ENCODE measurements around the gene MYLK4. TPM values are rescaled to one million over a fixed set of nuclear protein-coding genes. Genes with fewer than 3 reads are reported as not detected.

The MYLK4 gene
- polyA plus RNA-seq, 3 donors = 0.04 to 0.45 (median 0.08) TPM

GRCh38 chr6:2636672-2637071 lies 114.0 kb downstream of the MYLK4 start:
- Histone ChIP-seq H3K4me3 (replicated peaks in 1 of 3; ENCODE audit: low read depth in 2 of 3, low read length in 3 of 3) (no peak overlapping the region), H3K4me1 (ENCODE audit: control insufficient read depth in 1 of 2, insufficient read depth in 2 of 2, low read length in 2 of 2) (peaks cover 7 to 12% of the 10 kb centered on the region in 2 donors), H3K27ac (ENCODE audit: low read depth in 1 of 2, low read length in 2 of 2) (no peak overlapping the region), H3K9ac (ENCODE audit: insufficient read depth, low read length, poor library complexity, severe bottlenecking) (no peak overlapping the region), H3K79me2 (ENCODE audit: insufficient read depth, low read length) (no peaks in the 10 kb centered on the region), H3K9me3 (replicated peaks in 1 of 2; ENCODE audit: control insufficient read depth in 1 of 2, insufficient read depth in 1 of 2, low read length in 2 of 2) (no peaks in the 10 kb centered on the region), H3K36me3 (replicated peaks in 1 of 2; ENCODE audit: control insufficient read depth in 1 of 2, insufficient read depth in 2 of 2, low read length in 2 of 2) (no peaks in the 10 kb centered on the region), H3K4me2 (replicated peaks; ENCODE audit: extremely low read depth, low read length, poor library complexity, severe bottlenecking) (no peak overlapping the region), H2AFZ (ENCODE audit: insufficient read depth, low read depth, low read length, poor library complexity, severe bottlenecking) (no peak overlapping the region), H3K27me3 (ENCODE audit: control insufficient read depth in 2 of 2, insufficient read depth in 2 of 2, low read length in 2 of 2) (peaks cover 0 to 11% of the 10 kb centered on the region in 2 donors), H4K20me1 (ENCODE audit: insufficient read depth, low read length) (no peaks in the 10 kb centered on the region)
- DNase-seq = no peak
- no peaks in the 10 kb centered on the region for H3K9me3 Mint-ChIP-seq
- H3K27ac Mint-ChIP-seq = peak overlapping the region in 1 of 7 donors; percentile 23
- H3K4me3 Mint-ChIP-seq = no peak overlapping the region
- intact Hi-C loops (cut with micrococcal nuclease) = loop anchor here in 1 of 2 donors (10.0 kb wide), 2 partner anchors 282 to 392 kb away; partner anchors contain the start of gene GMDS
- H3K27me3 Mint-ChIP-seq (ENCODE audit: low read depth in 3 of 3) = peaks cover 20 to 25% (median 22%) of the 10 kb centered on the region in 3 donors
- peaks cover 14% of the 10 kb centered on the region for H3K4me1 Mint-ChIP-seq
- no peaks in the 10 kb centered on the region for H3K36me3 Mint-ChIP-seq
- TF ChIP-seq, protein P1, sequence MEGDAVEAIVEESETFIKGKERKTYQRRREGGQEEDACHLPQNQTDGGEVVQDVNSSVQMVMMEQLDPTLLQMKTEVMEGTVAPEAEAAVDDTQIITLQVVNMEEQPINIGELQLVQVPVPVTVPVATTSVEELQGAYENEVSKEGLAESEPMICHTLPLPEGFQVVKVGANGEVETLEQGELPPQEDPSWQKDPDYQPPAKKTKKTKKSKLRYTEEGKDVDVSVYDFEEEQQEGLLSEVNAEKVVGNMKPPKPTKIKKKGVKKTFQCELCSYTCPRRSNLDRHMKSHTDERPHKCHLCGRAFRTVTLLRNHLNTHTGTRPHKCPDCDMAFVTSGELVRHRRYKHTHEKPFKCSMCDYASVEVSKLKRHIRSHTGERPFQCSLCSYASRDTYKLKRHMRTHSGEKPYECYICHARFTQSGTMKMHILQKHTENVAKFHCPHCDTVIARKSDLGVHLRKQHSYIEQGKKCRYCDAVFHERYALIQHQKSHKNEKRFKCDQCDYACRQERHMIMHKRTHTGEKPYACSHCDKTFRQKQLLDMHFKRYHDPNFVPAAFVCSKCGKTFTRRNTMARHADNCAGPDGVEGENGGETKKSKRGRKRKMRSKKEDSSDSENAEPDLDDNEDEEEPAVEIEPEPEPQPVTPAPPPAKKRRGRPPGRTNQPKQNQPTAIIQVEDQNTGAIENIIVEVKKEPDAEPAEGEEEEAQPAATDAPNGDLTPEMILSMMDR (IDR thresholded peaks at IDR 0.05) = no peak
- 97% methylated on average over 17 of the region's 19 CpGs for WGBS (ENCODE audit: insufficient coverage)

DNA sequence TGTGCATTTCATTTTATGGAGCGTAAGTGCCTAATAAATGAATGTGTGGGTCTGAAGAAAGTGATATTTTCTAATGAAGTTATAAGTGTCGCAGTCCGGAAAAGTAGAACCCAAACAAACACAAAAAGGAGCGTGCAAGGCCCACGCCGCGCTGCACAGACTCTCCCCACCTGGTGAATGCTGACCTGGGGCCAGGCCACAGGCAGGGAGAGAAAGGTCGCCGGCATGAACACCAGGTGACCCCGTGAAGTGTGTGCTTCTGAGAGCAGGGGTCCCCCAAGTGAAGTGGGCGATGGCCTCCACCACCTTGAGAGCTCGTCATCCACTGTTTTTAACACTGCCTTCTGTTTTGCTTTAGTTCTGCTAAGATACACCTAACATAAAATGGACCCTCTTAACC lies 114.8 kb downstream of the MYLK4 start:
- H3K4me1 Mint-ChIP-seq = peaks cover 8% of the 10 kb centered on the region
- TF ChIP-seq, protein P1 (IDR thresholded peaks at IDR 0.05) = no peak
- intact Hi-C loops (cut with micrococcal nuclease) = loop anchor here (2.0 to 10.0 kb wide), 3 partner anchors 281 to 1039 kb away; partner anchors contain the start of gene GMDS (in 1 of the 2)
- H3K27me3 Mint-ChIP-seq (ENCODE audit: low read depth in 3 of 3) = peaks cover 18 to 22% (median 20%) of the 10 kb centered on the region in 3 donors
- no peak for DNase-seq
- no peaks in the 10 kb centered on the region for H3K9me3 Mint-ChIP-seq
- H3K9me3 ChIP-seq (replicated peaks in 1 of 2; ENCODE audit: control insufficient read depth in 1 of 2, insufficient read depth in 1 of 2, low read length in 2 of 2) = no peaks in the 10 kb centered on the region
- no peak overlapping the region for H3K4me2 ChIP-seq (replicated peaks; ENCODE audit: extremely low read depth, low read length, poor library complexity, severe bottlenecking)
- no peak overlapping the region for H3K27ac ChIP-seq (ENCODE audit: low read depth in 1 of 2, low read length in 2 of 2)
- H2AFZ ChIP-seq (ENCODE audit: insufficient read depth, low read depth, low read length, poor library complexity, severe bottlenecking) = no peak overlapping the region
- H3K4me3 Mint-ChIP-seq = no peak overlapping the region
- no peak overlapping the region for H3K4me3 ChIP-seq (replicated peaks in 1 of 3; ENCODE audit: low read depth in 2 of 3, low read length in 3 of 3)
- peaks cover 0 to 11% of the 10 kb centered on the region in 2 donors for H3K27me3 ChIP-seq (ENCODE audit: control insufficient read depth in 2 of 2, insufficient read depth in 2 of 2, low read length in 2 of 2)
- peaks cover 7 to 12% of the 10 kb centered on the region in 2 donors for H3K4me1 ChIP-seq (ENCODE audit: control insufficient read depth in 1 of 2, insufficient read depth in 2 of 2, low read length in 2 of 2)
- no peaks in the 10 kb centered on the region for H4K20me1 ChIP-seq (ENCODE audit: insufficient read depth, low read length)
- no peak overlapping the region for H3K27ac Mint-ChIP-seq
- WGBS (ENCODE audit: insufficient coverage) = 89% methylated on average over 5 of the region's 12 CpGs
- no peak overlapping the region for H3K9ac ChIP-seq (ENCODE audit: insufficient read depth, low read length, poor library complexity, severe bottlenecking)
- H3K79me2 ChIP-seq (ENCODE audit: insufficient read depth, low read length) = no peaks in the 10 kb centered on the region
- no peaks in the 10 kb centered on the region for H3K36me3 ChIP-seq (replicated peaks in 1 of 2; ENCODE audit: control insufficient read depth in 1 of 2, insufficient read depth in 2 of 2, low read length in 2 of 2)
- no peaks in the 10 kb centered on the region for H3K36me3 Mint-ChIP-seq
